IMR-90 (cell line): ENCODE results near the gene SNIP1.
"Not testable (repeated sequence)": the region's sequence is repeated elsewhere in the genome, so short reads cannot be mapped to it uniquely, and the experiment has no call there.

ENCODE experiments used
- BHLHE40 ChIP-seq: fragments of 150-350 bp; IDR thresholded peaks from 2 replicates; pipeline ENCODE4 v1.6.1; 2016; ENCODE audit warnings: mild to moderate bottlenecking, low read depth, low read length
- FOS ChIP-seq: fragments of 150-350 bp; IDR thresholded peaks from 2 replicates; pipeline ENCODE4 v1.6.1; 2016; ENCODE audit warnings: low read depth, low read length
- MAZ ChIP-seq: IDR thresholded peaks from 2 replicates; pipeline ENCODE4 v1.6.1; 2012; ENCODE audit warnings: low read depth, mild to moderate bottlenecking, low read length, improper control_type of control experiment, moderate library complexity, borderline replicate concordance
- POLR2A ChIP-seq: IDR thresholded peaks from 2 replicates; pipeline ENCODE4 v1.6.1; 2012; ENCODE audit warnings: mild to moderate bottlenecking, low read depth, low read length
- TF ChIP-seq, protein P1 (sequence below): conservative IDR thresholded peaks from 2 replicates; pipeline ENCODE4 v1.5.1; 2012; ENCODE audit warnings: mild to moderate bottlenecking, low read depth, low read length, improper control_type of control experiment

DNA sequence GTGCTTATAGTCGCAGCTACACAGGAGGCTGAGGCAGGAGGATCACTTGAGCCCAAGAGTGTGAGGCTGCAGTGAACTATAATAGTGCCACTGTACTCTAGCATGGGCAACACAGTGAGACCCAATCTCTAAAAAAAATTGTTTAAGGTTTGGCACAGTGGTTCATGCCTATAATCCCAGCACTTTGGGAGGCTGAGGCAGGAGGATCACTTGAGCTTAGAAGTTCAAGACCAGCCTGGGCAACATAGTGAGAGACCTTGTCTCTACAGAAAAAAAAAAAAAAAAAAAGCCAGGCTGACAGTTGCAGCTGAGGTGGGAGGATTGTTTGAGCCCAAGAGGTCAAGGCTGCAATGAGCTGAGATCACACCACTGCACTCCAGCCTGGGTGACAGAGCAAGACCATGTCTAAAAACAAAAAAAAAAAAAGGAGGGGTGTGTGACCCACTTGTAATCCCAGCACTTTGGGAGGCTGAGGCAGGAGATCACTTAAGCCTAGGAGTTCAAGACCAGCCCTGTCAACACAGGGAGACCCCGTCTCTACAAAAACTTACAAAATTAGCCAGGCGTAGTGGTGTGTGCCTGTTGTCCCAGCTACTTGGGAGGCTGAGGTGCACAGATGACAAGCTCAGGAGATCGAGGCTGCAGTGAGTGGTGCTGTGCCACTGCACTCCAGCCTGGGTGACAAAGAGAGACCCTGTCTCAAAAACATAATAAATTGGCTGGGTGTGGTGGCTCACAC is 21.5 kb downstream of the SNIP1 start:
- TF ChIP-seq FOS, BHLHE40, POLR2A, MAZ: not testable (repeated sequence)
- TF ChIP-seq, protein P1, sequence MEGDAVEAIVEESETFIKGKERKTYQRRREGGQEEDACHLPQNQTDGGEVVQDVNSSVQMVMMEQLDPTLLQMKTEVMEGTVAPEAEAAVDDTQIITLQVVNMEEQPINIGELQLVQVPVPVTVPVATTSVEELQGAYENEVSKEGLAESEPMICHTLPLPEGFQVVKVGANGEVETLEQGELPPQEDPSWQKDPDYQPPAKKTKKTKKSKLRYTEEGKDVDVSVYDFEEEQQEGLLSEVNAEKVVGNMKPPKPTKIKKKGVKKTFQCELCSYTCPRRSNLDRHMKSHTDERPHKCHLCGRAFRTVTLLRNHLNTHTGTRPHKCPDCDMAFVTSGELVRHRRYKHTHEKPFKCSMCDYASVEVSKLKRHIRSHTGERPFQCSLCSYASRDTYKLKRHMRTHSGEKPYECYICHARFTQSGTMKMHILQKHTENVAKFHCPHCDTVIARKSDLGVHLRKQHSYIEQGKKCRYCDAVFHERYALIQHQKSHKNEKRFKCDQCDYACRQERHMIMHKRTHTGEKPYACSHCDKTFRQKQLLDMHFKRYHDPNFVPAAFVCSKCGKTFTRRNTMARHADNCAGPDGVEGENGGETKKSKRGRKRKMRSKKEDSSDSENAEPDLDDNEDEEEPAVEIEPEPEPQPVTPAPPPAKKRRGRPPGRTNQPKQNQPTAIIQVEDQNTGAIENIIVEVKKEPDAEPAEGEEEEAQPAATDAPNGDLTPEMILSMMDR, result not testable (repeated sequence)
